Measurements from ENCODE around the gene ST3GAL2.

- no peak for TF ChIP-seq POLR2A (IDR thresholded peaks at IDR 0.05)
- TF ChIP-seq, protein P1, sequence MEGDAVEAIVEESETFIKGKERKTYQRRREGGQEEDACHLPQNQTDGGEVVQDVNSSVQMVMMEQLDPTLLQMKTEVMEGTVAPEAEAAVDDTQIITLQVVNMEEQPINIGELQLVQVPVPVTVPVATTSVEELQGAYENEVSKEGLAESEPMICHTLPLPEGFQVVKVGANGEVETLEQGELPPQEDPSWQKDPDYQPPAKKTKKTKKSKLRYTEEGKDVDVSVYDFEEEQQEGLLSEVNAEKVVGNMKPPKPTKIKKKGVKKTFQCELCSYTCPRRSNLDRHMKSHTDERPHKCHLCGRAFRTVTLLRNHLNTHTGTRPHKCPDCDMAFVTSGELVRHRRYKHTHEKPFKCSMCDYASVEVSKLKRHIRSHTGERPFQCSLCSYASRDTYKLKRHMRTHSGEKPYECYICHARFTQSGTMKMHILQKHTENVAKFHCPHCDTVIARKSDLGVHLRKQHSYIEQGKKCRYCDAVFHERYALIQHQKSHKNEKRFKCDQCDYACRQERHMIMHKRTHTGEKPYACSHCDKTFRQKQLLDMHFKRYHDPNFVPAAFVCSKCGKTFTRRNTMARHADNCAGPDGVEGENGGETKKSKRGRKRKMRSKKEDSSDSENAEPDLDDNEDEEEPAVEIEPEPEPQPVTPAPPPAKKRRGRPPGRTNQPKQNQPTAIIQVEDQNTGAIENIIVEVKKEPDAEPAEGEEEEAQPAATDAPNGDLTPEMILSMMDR (IDR thresholded peaks at IDR 0.05), result no peak
Measured at GRCh38 chr16:70437017-70437581, 1.8 kb downstream of the ST3GAL2 start.
